DND-41 (cell line): Measurements from ENCODE around the gene AHNAK.

ENCODE experiments used
- EZH2 ChIP-seq: IDR thresholded peaks from 3 replicates; pipeline ENCODE4 v1.6.1; 2012; ENCODE audit warnings: borderline replicate concordance, low read depth, mild to moderate bottlenecking, moderate library complexity, low read length, inconsistent platforms; ENCODE audit not compliant: severe bottlenecking
- TF ChIP-seq, protein P1 (sequence below): IDR thresholded peaks from 2 replicates; pipeline ENCODE4 v1.5.1; 2012; ENCODE audit warnings: borderline replicate concordance, low read length, moderate library complexity, mild to moderate bottlenecking; ENCODE audit not compliant: poor library complexity, severe bottlenecking; ENCODE audit errors: extremely low read depth

DNA sequence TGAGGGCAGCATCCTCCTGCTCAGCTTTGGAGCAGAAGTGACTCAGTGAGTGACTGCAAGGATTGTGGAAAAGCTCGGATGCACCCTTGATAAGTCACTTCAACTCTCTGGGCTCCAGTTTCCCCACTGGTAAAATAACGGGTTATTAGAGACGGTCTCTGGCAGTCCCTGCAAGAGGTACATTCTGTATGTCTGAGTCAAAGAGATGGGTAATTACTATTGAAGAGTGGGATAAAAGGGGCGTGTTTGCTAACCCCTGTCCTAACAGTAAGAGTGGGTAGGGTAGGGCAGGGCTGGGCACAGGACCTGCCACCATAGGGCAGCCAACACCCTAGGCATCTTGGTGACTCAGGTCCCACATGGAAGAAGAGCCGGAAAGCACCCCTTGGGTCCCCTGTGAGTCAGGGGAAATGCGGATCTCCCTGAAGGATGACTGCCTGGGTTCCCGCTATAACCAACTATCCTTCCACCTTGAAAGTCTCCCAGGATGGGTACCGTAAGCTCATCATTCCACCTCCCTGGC is 7.3 kb upstream of the AHNAK start:
- TF ChIP-seq, protein P1, sequence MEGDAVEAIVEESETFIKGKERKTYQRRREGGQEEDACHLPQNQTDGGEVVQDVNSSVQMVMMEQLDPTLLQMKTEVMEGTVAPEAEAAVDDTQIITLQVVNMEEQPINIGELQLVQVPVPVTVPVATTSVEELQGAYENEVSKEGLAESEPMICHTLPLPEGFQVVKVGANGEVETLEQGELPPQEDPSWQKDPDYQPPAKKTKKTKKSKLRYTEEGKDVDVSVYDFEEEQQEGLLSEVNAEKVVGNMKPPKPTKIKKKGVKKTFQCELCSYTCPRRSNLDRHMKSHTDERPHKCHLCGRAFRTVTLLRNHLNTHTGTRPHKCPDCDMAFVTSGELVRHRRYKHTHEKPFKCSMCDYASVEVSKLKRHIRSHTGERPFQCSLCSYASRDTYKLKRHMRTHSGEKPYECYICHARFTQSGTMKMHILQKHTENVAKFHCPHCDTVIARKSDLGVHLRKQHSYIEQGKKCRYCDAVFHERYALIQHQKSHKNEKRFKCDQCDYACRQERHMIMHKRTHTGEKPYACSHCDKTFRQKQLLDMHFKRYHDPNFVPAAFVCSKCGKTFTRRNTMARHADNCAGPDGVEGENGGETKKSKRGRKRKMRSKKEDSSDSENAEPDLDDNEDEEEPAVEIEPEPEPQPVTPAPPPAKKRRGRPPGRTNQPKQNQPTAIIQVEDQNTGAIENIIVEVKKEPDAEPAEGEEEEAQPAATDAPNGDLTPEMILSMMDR: no peak
- TF ChIP-seq EZH2: no peak
